Measurements from ENCODE around the gene PRKAG2. TPM values are rescaled to one million over a fixed set of nuclear protein-coding genes. Genes with fewer than 3 reads are reported as not detected.

The PRKAG2 gene
- total and polyA plus RNA-seq, 8 donors = 19.9 to 302 (median 60.9) TPM

DNA sequence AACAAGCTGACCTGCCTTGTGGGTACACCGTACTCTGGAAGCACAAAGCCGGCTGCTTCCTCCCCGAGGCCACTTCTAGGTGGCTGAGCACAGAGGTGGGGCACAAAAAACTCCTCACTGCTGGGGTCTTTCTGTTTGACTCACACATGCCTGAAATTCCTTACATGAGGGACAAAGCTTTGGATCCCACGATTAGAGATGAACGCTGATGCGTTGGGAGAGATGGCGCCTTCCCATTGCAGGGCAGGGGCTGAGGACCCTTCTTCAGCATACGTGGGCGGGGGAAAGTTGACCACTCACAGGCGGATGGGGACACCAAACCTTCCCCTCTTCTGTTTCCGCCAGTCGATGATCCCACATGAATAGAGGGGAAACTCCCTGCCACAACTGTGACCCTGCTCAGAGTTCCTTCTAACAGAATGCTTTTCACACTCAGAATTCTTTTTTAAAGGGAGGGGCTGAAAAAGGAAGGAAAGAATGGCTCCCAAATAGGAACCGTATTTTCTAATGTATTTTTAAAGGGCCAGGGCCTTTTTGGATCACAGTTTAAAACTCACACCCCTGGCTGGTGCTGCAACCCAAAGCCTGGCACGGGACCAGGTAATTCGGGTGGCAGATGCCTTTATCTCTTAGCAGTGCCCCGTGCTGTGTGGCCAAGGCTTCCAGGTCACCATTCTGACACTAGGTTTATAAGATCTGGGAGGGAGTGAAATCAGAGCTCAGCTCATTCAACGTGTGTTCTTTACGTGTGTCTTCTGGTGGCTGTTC is 134.0 kb downstream of the PRKAG2 start:
- H3K4me1 ChIP-seq = peaks cover 25 to 39% (median 33%) of the 10 kb centered on the region in 4 donors
- H3K27ac ChIP-seq = peak overlapping the region in 2 of 5 donors; percentile 3 to 18
- no peaks in the 10 kb centered on the region for H3K36me3 ChIP-seq
- no peak for DNase-seq
- H3K4me3 ChIP-seq = no peak overlapping the region
- H3K27me3 ChIP-seq = no peaks in the 10 kb centered on the region
- 58 to 64% (median 62%) methylated on average over 18 of the region's 18 CpGs for WGBS, 5 donors
- no peak for TF ChIP-seq POLR2A (IDR thresholded peaks at IDR 0.05)
- TF ChIP-seq POLR2AphosphoS5 (IDR thresholded peaks at IDR 0.05) = no peak
- TF ChIP-seq, protein P1, sequence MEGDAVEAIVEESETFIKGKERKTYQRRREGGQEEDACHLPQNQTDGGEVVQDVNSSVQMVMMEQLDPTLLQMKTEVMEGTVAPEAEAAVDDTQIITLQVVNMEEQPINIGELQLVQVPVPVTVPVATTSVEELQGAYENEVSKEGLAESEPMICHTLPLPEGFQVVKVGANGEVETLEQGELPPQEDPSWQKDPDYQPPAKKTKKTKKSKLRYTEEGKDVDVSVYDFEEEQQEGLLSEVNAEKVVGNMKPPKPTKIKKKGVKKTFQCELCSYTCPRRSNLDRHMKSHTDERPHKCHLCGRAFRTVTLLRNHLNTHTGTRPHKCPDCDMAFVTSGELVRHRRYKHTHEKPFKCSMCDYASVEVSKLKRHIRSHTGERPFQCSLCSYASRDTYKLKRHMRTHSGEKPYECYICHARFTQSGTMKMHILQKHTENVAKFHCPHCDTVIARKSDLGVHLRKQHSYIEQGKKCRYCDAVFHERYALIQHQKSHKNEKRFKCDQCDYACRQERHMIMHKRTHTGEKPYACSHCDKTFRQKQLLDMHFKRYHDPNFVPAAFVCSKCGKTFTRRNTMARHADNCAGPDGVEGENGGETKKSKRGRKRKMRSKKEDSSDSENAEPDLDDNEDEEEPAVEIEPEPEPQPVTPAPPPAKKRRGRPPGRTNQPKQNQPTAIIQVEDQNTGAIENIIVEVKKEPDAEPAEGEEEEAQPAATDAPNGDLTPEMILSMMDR (IDR thresholded peaks at IDR 0.05) = no peak
- no peak for TF ChIP-seq EP300 (IDR thresholded peaks at IDR 0.05)
- intact Hi-C loops (cut with DNase I; ENCODE audit: low total_unique reads) = no loop called here
- H3K9me3 ChIP-seq = no peaks in the 10 kb centered on the region

DNA sequence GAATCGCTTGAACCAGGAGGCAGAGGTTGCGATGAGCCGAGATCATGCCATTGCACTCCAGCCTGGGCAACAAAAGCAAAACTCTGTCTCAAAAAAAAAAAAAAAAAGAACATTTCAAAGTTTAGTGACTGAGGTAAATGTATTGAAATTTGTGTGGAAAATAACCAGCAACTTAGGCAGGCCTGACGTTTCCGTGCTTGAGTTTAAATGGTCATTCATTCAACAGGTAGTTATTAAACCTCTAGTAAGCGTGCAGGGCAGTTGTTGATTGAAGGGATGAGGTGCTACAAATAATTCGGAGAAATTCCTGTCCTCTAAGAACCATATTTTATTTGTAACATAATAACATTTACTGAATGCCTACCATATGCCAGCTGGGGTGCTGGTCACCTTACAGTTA is 135.3 kb downstream of the PRKAG2 start:
- Histone ChIP-seq H3K36me3 (no peaks in the 10 kb centered on the region), H3K27ac (no peak overlapping the region)
- no peak for DNase-seq

DNA sequence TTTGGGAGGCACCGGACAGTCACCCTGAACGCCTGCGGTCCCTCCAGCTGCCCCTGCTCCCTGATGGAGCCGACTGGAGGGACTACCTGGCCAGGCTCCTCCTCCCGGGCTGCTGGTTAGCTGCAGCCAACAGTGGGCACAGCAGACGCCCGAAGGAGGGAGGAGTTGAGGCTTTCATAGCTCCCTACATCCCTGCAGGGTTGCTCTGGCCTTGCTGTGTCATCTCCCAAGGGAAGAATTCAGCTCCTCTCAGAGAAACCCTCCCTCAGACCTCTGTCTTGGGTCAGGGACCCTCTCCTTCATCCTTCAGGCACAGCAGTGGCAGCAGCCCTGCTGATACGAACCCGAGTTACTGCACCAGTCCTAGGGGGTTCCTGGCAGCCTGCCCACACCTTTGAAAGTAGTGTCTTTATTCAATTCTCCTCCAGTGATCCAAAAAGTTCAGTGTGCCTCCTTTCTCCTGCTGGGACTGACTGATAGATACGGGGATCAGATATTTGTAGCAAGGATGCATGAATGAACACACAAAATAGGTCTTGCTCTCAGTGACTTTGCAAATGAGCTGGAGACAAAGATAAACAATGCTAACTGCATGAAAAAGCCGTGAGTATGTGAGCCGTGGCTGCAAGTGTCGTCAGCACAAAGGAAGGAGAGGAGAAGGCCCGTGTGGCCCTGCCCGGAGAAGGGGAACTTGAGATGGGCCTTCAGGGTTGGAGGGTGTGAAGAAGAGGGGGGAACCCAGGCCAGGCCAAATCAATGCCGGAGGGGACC is 136.6 kb downstream of the PRKAG2 start:
- Histone ChIP-seq H3K27me3 (no peaks in the 10 kb centered on the region), H3K9me3 (no peaks in the 10 kb centered on the region), H3K27ac (no peak overlapping the region), H3K4me1 (peaks cover 19 to 50% (median 34%) of the 10 kb centered on the region in 4 donors), H3K36me3 (no peaks in the 10 kb centered on the region), H3K4me3 (no peak overlapping the region)
- DNase-seq = no peak
- intact Hi-C loops (cut with DNase I; ENCODE audit: low total_unique reads) = no loop called here
- TF ChIP-seq POLR2A (IDR thresholded peaks at IDR 0.05) (no peak), EP300 (IDR thresholded peaks at IDR 0.05) (no peak)
- 86 to 92% (median 89%) methylated on average over 16 of the region's 16 CpGs for WGBS, 5 donors

More for the DNA sequence above, 135.3 kb downstream of the PRKAG2 start:
- Histone ChIP-seq H3K9me3 (no peaks in the 10 kb centered on the region), H3K27me3 (no peaks in the 10 kb centered on the region), H3K4me1 (peaks cover 25 to 46% (median 37%) of the 10 kb centered on the region in 4 donors), H3K4me3 (no peak overlapping the region)
- TF ChIP-seq, protein P1 (IDR thresholded peaks at IDR 0.05) = no peak
- TF ChIP-seq EP300 (IDR thresholded peaks at IDR 0.05) = no peak
- WGBS, 5 donors = 93 to 97% (median 96%) methylated on average over 7 of the region's 7 CpGs
- intact Hi-C loops (cut with DNase I; ENCODE audit: low total_unique reads) = no loop called here

DNA sequence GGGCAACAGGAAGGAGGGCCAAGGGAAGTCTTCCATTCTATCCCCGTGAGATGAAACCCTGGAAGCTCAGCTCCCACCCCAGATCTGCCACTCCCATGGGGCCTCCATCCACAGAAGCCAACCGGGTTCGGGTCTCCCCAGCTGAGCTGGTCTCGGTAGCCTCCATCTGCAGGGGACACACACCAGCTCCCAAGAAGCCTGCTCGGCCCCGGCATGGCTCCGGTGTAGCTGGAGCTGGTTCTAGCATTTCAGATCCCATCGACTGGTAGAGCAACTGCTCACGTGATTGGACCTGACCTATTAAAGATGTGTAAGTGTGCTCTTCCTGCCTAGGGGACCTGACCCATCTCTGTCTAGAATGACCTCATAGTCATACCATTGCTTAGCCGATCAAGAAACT is 138.0 kb downstream of the PRKAG2 start:
- no peak for TF ChIP-seq POLR2A (IDR thresholded peaks at IDR 0.05)
- no peak for TF ChIP-seq EP300 (IDR thresholded peaks at IDR 0.05)
- TF ChIP-seq, protein P1 (IDR thresholded peaks at IDR 0.05) = no peak
- TF ChIP-seq POLR2AphosphoS5 (IDR thresholded peaks at IDR 0.05) = no peak
- Histone ChIP-seq H3K4me1 (peaks cover 9 to 38% (median 21%) of the 10 kb centered on the region in 4 donors), H3K27ac (no peak overlapping the region), H3K4me3 (no peak overlapping the region), H3K36me3 (no peaks in the 10 kb centered on the region), H3K27me3 (no peaks in the 10 kb centered on the region), H3K9me3 (no peaks in the 10 kb centered on the region)
- WGBS, 5 donors = 82 to 98% (median 95%) methylated on average over 9 to 10 of the region's 10 CpGs
- intact Hi-C loops (cut with DNase I; ENCODE audit: low total_unique reads) = no loop called here
- DNase-seq = no peak
